Measurements from ENCODE around the gene CARMIL1. TPM values are rescaled to one million over a fixed set of nuclear protein-coding genes. Genes with fewer than 3 reads are reported as not detected.
"Not testable (repeated sequence)": the region's sequence is repeated elsewhere in the genome, so short reads cannot be mapped to it uniquely, and the experiment has no call there.

CARMIL1 gene
- total RNA-seq, 2 experiments from 2014 or later: 3.9 to 4.0 TPM

GRCh38 chr6:25366903-25367545, 87.8 kb downstream of the CARMIL1 start:
- DNase-seq: peak; percentile 65
- Mint-ChIP-seq H3K36me3 (ENCODE audit: low read depth) (no peaks in the 10 kb centered on the region), H3K4me1 (ENCODE audit: low read depth) (peaks cover 64% of the 10 kb centered on the region), H3K27ac (peak overlapping the region; percentile 75), H3K27me3 (ENCODE audit: low read depth) (no peaks in the 10 kb centered on the region), H3K9me3 (no peaks in the 10 kb centered on the region), H3K4me3 (peak overlapping the region; percentile 66)
- intact Hi-C loops (cut with micrococcal nuclease): no loop called here
- CTCF ChIA-PET: interaction anchor here (0.9 to 4.1 kb wide), 9 partner anchors 10 to 124 kb away, joined by 3 to 13 read pairs (median 4); no protein-coding TSS in a partner anchor

DNA sequence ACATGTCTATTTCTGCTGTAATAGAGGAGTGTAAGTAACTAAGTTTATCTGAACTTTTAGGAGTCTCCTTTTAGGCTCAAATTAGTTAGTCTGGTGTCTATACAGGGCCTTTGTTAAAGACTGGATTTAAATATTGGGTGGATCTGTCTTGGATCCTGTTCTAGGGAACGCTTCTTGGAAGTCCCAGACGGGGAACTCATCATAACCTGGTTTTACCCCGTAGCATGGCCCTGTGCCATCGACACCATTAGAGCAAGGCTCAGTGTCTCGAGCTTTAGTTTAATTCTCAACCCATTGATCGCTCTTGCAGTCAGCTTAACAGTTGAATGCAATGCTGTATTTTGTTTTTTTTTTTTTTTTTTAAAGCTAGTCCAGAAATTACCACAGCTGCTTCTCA, 89.9 kb downstream of the CARMIL1 start:
- H3K36me3 Mint-ChIP-seq (ENCODE audit: low read depth): no peaks in the 10 kb centered on the region
- CTCF ChIA-PET: interaction anchor here (1.2 to 3.0 kb wide), 6 partner anchors 16 to 121 kb away, joined by 3 to 18 read pairs (median 8); partner anchors contain the start of gene CARMIL1
- H3K4me3 Mint-ChIP-seq: no peak overlapping the region
- intact Hi-C loops (cut with micrococcal nuclease): loop anchor here (2.0 kb wide), 1 partner anchor 20 kb away; no protein-coding TSS in a partner anchor
- H3K9me3 Mint-ChIP-seq: no peaks in the 10 kb centered on the region
- H3K27ac Mint-ChIP-seq: no peak overlapping the region
- no peaks in the 10 kb centered on the region for H3K27me3 Mint-ChIP-seq (ENCODE audit: low read depth)
- H3K4me1 Mint-ChIP-seq (ENCODE audit: low read depth): peaks cover 75% of the 10 kb centered on the region
- DNase-seq: no peak

DNA sequence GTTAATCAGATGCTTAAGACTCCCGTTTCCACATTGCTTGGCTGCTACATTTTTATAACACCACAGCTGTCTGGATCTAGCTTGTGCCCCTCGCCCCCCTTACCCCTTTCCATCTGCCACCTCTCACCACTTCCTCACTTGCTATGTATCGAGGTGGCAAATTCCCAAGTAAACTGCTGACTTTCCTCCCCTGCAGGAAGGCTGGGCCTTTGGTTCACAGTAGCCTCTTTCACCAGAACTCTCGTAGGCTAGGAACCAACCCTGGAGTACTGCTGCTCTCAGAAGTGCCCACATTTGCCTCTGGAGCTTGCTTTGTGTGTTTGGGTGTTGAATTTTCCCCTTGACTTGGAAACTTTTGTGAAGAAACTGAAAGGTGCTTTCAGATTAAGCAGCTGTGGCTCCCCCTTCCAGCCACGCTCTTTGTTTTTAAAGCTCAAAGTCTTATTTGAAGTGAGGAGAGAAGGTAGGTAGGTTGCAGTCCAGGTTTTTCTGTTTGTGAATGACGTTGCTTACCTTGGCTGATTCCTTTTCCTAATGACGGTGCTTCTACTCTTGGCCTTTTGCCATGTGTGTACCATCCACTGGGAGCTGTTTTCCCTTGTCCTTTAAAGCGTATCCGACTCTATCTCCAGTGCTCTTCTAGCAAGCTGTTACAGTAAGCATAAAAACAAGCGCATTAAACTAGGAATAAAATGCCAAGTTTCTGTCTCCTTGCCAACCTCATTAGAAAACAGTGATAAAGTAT, 90.4 kb downstream of the CARMIL1 start:
- CTCF ChIA-PET: interaction anchor here (0.7 to 3.0 kb wide), 7 partner anchors 17 to 121 kb away, joined by 3 to 18 read pairs (median 7); partner anchors contain the start of gene CARMIL1
- Mint-ChIP-seq H3K27me3 (ENCODE audit: low read depth) (no peaks in the 10 kb centered on the region), H3K27ac (peak overlapping the region; percentile 74), H3K4me1 (ENCODE audit: low read depth) (peaks cover 75% of the 10 kb centered on the region), H3K4me3 (peak overlapping the region; percentile 51), H3K9me3 (no peaks in the 10 kb centered on the region), H3K36me3 (ENCODE audit: low read depth) (no peaks in the 10 kb centered on the region)
- intact Hi-C loops (cut with micrococcal nuclease): loop anchor here (1.0 to 2.0 kb wide), 3 partner anchors 19 to 91 kb away; no protein-coding TSS in a partner anchor
- peak; percentile 57 for DNase-seq

- Mint-ChIP-seq H3K27ac (peak overlapping the region; percentile 74), H3K9me3 (peaks cover 4% of the 10 kb centered on the region), H3K4me1 (ENCODE audit: low read depth) (peaks cover 75% of the 10 kb centered on the region), H3K27me3 (ENCODE audit: low read depth) (no peaks in the 10 kb centered on the region), H3K36me3 (ENCODE audit: low read depth) (peaks cover 3% of the 10 kb centered on the region), H3K4me3 (peak overlapping the region; percentile 51)
- DNase-seq: peak; percentile 36
- CTCF ChIA-PET: interaction anchor here (0.6 to 3.0 kb wide), 11 partner anchors 9 to 120 kb away, joined by 3 to 18 read pairs (median 3); partner anchors contain the start of gene CARMIL1
- intact Hi-C loops (cut with micrococcal nuclease): loop anchor here (1.0 kb wide), 2 partner anchors 35 to 92 kb away; no protein-coding TSS in a partner anchor
Observed at GRCh38 chr6:25370178-25371036, 91.2 kb downstream of the CARMIL1 start.

DNA sequence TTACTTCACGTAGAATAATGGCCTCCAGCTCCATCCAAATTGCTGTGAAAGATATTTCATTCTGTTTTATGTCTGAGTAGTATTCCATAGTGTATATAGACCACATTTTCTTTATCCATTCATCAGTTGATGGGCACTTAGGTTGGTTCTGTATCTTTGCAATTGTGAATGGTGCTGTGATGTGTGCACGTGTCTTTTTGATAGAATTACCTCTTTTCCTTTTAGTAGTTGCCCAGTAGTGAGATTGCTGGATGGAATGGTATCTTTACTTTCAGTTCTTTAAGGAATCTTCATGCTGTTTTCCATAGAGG, 91.8 kb downstream of the CARMIL1 start:
- no peak overlapping the region for H3K27ac Mint-ChIP-seq
- H3K27me3 Mint-ChIP-seq (ENCODE audit: low read depth): no peaks in the 10 kb centered on the region
- intact Hi-C loops (cut with micrococcal nuclease): no loop called here
- H3K4me1 Mint-ChIP-seq (ENCODE audit: low read depth): peaks cover 71% of the 10 kb centered on the region
- H3K36me3 Mint-ChIP-seq (ENCODE audit: low read depth): peaks cover 5% of the 10 kb centered on the region
- CTCF ChIA-PET: interaction anchor here (0.6 to 3.0 kb wide), 7 partner anchors 9 to 119 kb away, joined by 3 to 18 read pairs (median 7); partner anchors contain the start of gene CARMIL1
- peak overlapping the region; percentile 25 for H3K4me3 Mint-ChIP-seq
- H3K9me3 Mint-ChIP-seq: peaks cover 7% of the 10 kb centered on the region
- DNase-seq: no peak

DNA sequence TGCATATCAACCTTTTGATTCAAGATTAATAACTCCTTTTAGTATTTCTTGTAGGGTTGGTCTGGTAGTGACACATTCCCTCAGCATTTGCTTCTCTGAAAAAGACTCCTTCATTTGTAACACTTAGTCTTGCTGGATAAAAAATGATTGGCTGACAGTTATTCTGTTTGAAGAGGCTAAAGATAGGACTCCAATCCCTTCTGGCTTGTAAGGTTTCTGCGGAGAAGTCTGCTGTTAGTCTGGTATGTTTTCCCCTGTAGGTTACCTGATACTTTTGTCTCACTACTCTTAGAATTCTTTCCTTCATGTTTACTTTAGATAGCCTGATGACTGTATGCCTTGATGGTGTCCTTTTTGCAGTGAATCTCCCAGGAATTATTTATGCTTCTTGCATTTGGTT, 96.0 kb downstream of the CARMIL1 start:
- H3K27ac Mint-ChIP-seq: no peak overlapping the region
- peaks cover 33% of the 10 kb centered on the region for H3K4me1 Mint-ChIP-seq (ENCODE audit: low read depth)
- DNase-seq: no peak
- peaks cover 7% of the 10 kb centered on the region for H3K9me3 Mint-ChIP-seq
- H3K27me3 Mint-ChIP-seq (ENCODE audit: low read depth): no peaks in the 10 kb centered on the region
- no peak overlapping the region for H3K4me3 Mint-ChIP-seq
- CTCF ChIA-PET: interaction anchor here (1.1 kb wide), 1 partner anchor 13 kb away, joined by 3 read pairs; no protein-coding TSS in a partner anchor
- intact Hi-C loops (cut with micrococcal nuclease): no loop called here
- peaks cover 7% of the 10 kb centered on the region for H3K36me3 Mint-ChIP-seq (ENCODE audit: low read depth)

GRCh38 chr6:25377664-25378063, 98.5 kb downstream of the CARMIL1 start:
- H3K27ac Mint-ChIP-seq: no peak overlapping the region
- H3K4me3 Mint-ChIP-seq: no peak overlapping the region
- intact Hi-C loops (cut with micrococcal nuclease): no loop called here
- DNase-seq: no peak
- H3K27me3 Mint-ChIP-seq (ENCODE audit: low read depth): no peaks in the 10 kb centered on the region
- peaks cover 7% of the 10 kb centered on the region for H3K36me3 Mint-ChIP-seq (ENCODE audit: low read depth)
- CTCF ChIA-PET: interaction anchor here (1.0 kb wide), 1 partner anchor 11 kb away, joined by 3 read pairs; no protein-coding TSS in a partner anchor
- H3K9me3 Mint-ChIP-seq: peaks cover 7% of the 10 kb centered on the region
- peaks cover 11% of the 10 kb centered on the region for H3K4me1 Mint-ChIP-seq (ENCODE audit: low read depth)

DNA sequence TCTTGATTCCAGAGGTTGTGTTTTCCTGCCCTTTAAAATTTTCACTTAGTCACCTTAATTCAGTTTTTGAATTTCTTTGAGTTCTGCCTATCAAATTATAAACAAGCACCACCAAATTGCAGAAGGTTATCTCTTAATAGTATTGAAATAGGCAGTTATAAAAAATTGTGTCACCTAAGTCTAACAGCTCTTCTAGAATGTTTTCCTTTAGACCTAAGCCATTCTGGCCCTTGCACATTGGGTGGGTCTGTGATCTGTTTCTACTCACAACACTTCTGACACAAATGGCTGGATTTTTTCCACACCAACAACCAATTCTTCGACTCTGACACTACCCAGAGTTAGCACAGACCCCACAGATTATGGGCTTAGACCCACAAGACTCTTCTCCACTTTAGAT, 101.9 kb downstream of the CARMIL1 start:
- CTCF ChIA-PET: no interaction called here
- Mint-ChIP-seq H3K9me3 (no peaks in the 10 kb centered on the region), H3K27ac (no peak overlapping the region), H3K4me1 (ENCODE audit: low read depth) (peaks cover 3% of the 10 kb centered on the region), H3K36me3 (ENCODE audit: low read depth) (peaks cover 1% of the 10 kb centered on the region), H3K27me3 (ENCODE audit: low read depth) (no peaks in the 10 kb centered on the region), H3K4me3 (no peak overlapping the region)
- intact Hi-C loops (cut with micrococcal nuclease): no loop called here
- DNase-seq: no peak

DNA sequence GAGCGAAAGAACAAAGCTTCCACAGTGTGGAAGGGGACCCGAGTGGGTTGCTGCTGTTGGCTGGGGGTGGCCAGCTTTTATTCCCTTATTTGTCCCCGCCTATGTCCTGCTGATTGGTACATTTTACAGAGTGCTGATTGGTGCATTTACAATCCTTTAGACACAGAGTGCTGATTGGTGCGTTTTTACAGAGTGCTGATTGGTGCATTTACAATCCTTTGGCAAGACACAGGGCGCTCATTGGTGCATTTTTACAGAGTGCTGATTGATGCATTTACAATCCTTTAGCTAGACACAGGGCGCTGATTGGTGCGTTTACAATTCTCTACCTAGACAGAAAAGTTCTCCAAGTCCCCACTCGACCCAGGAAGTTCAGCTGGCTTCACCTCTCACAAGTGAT, 103.3 kb downstream of the CARMIL1 start:
- H3K4me3 Mint-ChIP-seq; H3K4me1 Mint-ChIP-seq (ENCODE audit: low read depth); H3K36me3 Mint-ChIP-seq (ENCODE audit: low read depth); intact Hi-C loops (cut with micrococcal nuclease); H3K27ac Mint-ChIP-seq; H3K27me3 Mint-ChIP-seq (ENCODE audit: low read depth); DNase-seq; H3K9me3 Mint-ChIP-seq; CTCF ChIA-PET: not testable (repeated sequence)

GRCh38 chr6:25384234-25384633, 105.1 kb downstream of the CARMIL1 start:
- no peak overlapping the region for H3K27ac Mint-ChIP-seq
- H3K4me3 Mint-ChIP-seq: no peak overlapping the region
- intact Hi-C loops (cut with micrococcal nuclease): no loop called here
- H3K27me3 Mint-ChIP-seq (ENCODE audit: low read depth): no peaks in the 10 kb centered on the region
- no peaks in the 10 kb centered on the region for H3K9me3 Mint-ChIP-seq
- peaks cover 17% of the 10 kb centered on the region for H3K4me1 Mint-ChIP-seq (ENCODE audit: low read depth)
- DNase-seq: no peak
- CTCF ChIA-PET: no interaction called here
- no peaks in the 10 kb centered on the region for H3K36me3 Mint-ChIP-seq (ENCODE audit: low read depth)

DNA sequence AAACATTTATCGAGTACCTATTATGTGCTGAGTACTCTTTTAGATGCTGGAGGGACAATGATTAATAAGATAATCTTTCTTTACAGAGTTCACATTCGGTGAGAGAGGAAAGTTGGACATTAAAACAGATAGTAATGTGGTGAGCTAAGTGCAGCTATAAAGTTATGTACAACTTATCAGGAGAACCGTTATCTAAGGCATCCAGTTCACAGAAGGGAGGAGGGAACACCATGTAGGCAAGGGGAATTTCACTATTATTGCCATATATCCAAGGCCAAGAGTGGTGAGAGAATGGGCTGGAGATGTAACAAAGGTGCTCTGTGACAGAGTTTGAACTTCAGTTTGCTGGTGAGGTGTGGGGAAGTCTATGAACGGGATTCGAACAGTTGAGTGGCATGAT, 105.8 kb downstream of the CARMIL1 start:
- Mint-ChIP-seq H3K4me1 (ENCODE audit: low read depth) (peaks cover 22% of the 10 kb centered on the region), H3K9me3 (no peaks in the 10 kb centered on the region), H3K36me3 (ENCODE audit: low read depth) (no peaks in the 10 kb centered on the region), H3K27me3 (ENCODE audit: low read depth) (no peaks in the 10 kb centered on the region), H3K27ac (no peak overlapping the region), H3K4me3 (no peak overlapping the region)
- CTCF ChIA-PET: interaction anchor here (0.5 kb wide), 1 partner anchor 255 kb away, joined by 3 read pairs; no protein-coding TSS in a partner anchor
- intact Hi-C loops (cut with micrococcal nuclease): no loop called here
- DNase-seq: no peak

DNA sequence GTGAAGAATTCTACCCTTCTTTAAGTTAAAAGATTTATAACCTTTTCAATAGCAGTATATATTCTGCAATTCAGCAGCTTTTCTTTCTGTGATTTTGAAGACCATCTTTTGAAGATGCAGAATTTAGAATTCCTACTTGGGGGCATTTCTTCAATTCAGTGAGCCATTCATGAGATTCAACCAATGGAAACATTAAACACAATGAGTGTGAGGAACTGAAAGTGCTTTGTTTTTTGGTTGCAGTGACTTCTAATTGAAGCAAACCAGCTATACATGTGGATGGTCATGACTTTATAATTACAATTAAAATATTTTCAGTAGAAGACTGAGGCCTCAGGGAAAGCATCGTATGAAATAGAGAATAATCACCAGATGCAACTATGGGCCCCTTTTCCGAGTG, 108.3 kb downstream of the CARMIL1 start:
- DNase-seq: no peak
- no peaks in the 10 kb centered on the region for H3K36me3 Mint-ChIP-seq (ENCODE audit: low read depth)
- no peak overlapping the region for H3K27ac Mint-ChIP-seq
- no peaks in the 10 kb centered on the region for H3K27me3 Mint-ChIP-seq (ENCODE audit: low read depth)
- H3K9me3 Mint-ChIP-seq: no peaks in the 10 kb centered on the region
- no peak overlapping the region for H3K4me3 Mint-ChIP-seq
- CTCF ChIA-PET: interaction anchor here (0.7 to 1.1 kb wide), 3 partner anchors 16 to 122 kb away, joined by 3 read pairs; no protein-coding TSS in a partner anchor
- intact Hi-C loops (cut with micrococcal nuclease): no loop called here
- H3K4me1 Mint-ChIP-seq (ENCODE audit: low read depth): peaks cover 22% of the 10 kb centered on the region
